ENCODE results near the gene ECT2L. TPM values are rescaled to one million over a fixed set of nuclear protein-coding genes. Genes with fewer than 3 reads are reported as not detected.

Gene ECT2L
- total RNA-seq, 6 experiments from 2014 or later = not detected

DNA sequence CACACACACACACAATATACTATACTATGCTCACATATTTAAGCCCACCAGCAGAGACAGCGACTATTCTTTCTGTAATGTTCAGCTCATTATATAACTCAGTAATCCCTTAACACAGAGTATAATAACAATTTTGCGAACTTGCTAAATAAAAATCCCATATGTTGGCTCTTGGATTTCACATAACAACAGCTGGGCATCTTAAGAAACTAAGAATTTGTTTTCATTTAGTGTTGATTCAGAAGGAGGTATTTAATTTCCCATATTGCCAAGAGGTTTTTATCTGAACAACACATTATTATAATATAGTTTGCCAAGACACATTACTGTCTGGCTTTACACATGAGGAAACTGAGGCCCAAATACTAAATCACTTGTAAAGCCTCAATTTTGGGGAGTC is 7.4 kb downstream of the ECT2L start:
- Histone ChIP-seq H3K9me3 (no peaks in the 10 kb centered on the region), H3K4me3 (no peak overlapping the region), H3K27me3 (no peaks in the 10 kb centered on the region), H3K27ac (no peak overlapping the region), H3K4me1 (no peaks in the 10 kb centered on the region), H3K36me3 (no peaks in the 10 kb centered on the region)
- 84% methylated on average over 2 of the region's 2 CpGs for WGBS (ENCODE audit: insufficient coverage, low coverage, low lambda C conversion rate, missing lambda C conversion rate)
- TF ChIP-seq, protein P1, sequence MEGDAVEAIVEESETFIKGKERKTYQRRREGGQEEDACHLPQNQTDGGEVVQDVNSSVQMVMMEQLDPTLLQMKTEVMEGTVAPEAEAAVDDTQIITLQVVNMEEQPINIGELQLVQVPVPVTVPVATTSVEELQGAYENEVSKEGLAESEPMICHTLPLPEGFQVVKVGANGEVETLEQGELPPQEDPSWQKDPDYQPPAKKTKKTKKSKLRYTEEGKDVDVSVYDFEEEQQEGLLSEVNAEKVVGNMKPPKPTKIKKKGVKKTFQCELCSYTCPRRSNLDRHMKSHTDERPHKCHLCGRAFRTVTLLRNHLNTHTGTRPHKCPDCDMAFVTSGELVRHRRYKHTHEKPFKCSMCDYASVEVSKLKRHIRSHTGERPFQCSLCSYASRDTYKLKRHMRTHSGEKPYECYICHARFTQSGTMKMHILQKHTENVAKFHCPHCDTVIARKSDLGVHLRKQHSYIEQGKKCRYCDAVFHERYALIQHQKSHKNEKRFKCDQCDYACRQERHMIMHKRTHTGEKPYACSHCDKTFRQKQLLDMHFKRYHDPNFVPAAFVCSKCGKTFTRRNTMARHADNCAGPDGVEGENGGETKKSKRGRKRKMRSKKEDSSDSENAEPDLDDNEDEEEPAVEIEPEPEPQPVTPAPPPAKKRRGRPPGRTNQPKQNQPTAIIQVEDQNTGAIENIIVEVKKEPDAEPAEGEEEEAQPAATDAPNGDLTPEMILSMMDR (IDR thresholded peaks at IDR 0.05) = no peak
- TF ChIP-seq POLR2A (IDR thresholded peaks at IDR 0.05) = no peak
- DNase-seq (no peak), ATAC-seq (no peak)
- intact Hi-C loops (cut with DNase I) = no loop called here

DNA sequence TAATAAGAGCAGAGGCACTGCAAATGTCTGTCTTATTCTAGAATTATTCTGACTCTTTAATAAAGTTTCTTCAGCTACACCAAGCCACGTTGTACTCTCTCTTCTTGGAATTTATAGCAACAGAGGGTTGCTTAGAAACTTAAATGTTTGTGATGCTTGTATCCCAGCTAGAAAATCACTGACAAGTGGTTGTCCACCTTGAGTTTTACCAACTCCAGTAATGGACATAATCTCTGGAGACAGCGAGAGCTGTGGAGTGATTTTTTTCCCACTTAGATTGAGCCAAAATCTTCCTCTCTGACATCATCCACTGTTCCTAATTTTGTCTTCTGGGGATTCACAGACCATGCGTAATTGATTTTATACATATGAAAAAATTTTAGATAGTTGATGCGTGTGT is 8.0 kb downstream of the ECT2L start:
- TF ChIP-seq POLR2A (IDR thresholded peaks at IDR 0.05) = no peak
- TF ChIP-seq, protein P1 (IDR thresholded peaks at IDR 0.05) = no peak
- DNase-seq (no peak), ATAC-seq (no peak)
- H3K4me1 ChIP-seq = no peaks in the 10 kb centered on the region
- no peak overlapping the region for H3K27ac ChIP-seq
- WGBS (ENCODE audit: insufficient coverage, low coverage, low lambda C conversion rate, missing lambda C conversion rate) = 65% methylated on average over 4 of the region's 4 CpGs
- H3K9me3 ChIP-seq = no peaks in the 10 kb centered on the region
- H3K4me3 ChIP-seq = no peak overlapping the region
- no peaks in the 10 kb centered on the region for H3K36me3 ChIP-seq
- no peaks in the 10 kb centered on the region for H3K27me3 ChIP-seq
- intact Hi-C loops (cut with DNase I) = no loop called here

DNA sequence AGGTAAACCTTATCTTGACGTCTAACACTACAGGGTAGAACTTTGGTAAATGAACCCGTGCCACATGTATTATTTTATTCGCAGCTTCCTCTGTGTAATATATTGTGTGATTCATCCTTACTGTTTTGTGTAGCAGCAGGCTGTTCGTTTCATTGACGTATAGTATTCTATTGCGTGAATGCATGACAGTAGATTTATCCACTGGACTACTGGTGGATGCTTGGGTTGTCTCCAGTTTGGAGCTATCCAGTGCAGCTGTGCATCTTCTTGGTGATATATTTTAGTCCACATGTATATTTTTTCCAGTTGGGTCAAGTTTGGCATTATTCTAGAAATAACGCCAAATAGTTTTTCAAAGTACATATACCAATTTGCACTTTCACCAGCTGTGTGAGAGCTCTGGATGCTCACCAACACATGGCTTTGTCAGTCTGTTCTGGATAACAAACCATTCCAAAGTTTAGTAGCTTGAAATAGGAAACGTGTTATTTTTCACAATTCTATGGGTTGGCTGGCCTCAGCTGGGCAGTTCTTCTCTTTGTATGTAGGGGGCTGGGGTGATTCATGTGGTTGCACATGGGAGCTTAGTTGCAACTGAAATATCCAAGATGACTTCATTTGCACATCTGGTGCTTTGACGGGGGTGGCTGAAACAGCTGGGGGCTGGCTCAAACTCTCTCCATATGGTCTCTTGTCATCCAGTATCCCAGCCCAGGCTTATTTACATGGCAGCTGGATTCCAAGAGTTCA is 9.3 kb downstream of the ECT2L start:
- ATAC-seq = no peak
- Histone ChIP-seq H3K4me1 (no peaks in the 10 kb centered on the region), H3K27ac (no peak overlapping the region), H3K36me3 (no peaks in the 10 kb centered on the region), H3K4me3 (no peak overlapping the region), H3K9me3 (no peaks in the 10 kb centered on the region), H3K27me3 (no peaks in the 10 kb centered on the region)
- intact Hi-C loops (cut with DNase I) = no loop called here
- WGBS (ENCODE audit: insufficient coverage, low coverage, low lambda C conversion rate, missing lambda C conversion rate) = 71% methylated on average over 5 of the region's 9 CpGs
- TF ChIP-seq, protein P1 (IDR thresholded peaks at IDR 0.05) = no peak
- TF ChIP-seq POLR2A (IDR thresholded peaks at IDR 0.05) = no peak
- DNase-seq = no peak

DNA sequence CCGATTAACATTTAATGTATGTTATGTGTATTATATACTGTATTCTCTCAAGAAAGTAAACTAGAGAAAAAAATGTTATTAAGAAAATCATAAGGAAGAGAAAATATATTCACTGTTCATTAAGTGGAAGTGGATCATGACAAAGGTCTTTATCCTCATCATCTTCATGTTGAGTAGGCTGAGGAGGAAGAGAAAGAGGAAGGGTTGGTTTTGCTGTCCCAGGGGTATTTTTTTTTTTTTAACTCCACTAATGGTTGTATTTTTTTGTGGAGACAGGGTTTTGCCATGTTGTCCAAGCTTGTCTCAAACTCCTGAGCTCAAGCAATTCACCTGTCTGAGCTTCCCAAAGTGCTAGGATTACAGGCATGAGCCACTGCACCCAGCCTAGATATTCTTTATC is 11.0 kb downstream of the ECT2L start:
- Histone ChIP-seq H3K36me3 (no peaks in the 10 kb centered on the region), H3K9me3 (no peaks in the 10 kb centered on the region), H3K27ac (no peak overlapping the region), H3K4me3 (no peak overlapping the region), H3K27me3 (no peaks in the 10 kb centered on the region), H3K4me1 (no peaks in the 10 kb centered on the region)
- ATAC-seq = no peak
- intact Hi-C loops (cut with DNase I) = no loop called here
- TF ChIP-seq, protein P1 (IDR thresholded peaks at IDR 0.05) = no peak
- no peak for TF ChIP-seq POLR2A (IDR thresholded peaks at IDR 0.05)
- WGBS (ENCODE audit: insufficient coverage, low coverage, low lambda C conversion rate, missing lambda C conversion rate) = 79% methylated on average over 1 of the region's 1 CpG
- no peak for DNase-seq
